ENCODE results near the gene LILRB5.

DNA sequence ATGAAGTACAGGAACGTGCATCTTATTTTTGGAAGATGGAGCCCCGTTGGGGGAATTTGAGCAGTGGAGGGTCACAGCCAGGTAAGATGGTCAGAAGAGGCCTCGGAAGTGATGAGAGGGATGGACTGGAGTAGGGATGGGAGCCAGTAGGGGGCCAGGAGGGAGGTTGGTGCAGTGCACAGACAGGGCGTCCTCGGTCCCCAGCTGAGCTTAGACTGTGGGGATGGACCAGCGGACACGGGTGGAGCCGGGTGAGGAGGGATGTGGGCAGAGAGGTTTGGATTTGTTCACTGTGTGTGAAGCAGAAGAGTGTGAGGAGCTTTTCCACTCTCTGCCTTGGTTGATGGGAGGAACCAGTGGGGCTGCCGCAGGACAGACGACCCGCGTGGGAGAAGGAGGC is 45.8 kb downstream of the LILRB5 start:
- TF ChIP-seq, protein P1, sequence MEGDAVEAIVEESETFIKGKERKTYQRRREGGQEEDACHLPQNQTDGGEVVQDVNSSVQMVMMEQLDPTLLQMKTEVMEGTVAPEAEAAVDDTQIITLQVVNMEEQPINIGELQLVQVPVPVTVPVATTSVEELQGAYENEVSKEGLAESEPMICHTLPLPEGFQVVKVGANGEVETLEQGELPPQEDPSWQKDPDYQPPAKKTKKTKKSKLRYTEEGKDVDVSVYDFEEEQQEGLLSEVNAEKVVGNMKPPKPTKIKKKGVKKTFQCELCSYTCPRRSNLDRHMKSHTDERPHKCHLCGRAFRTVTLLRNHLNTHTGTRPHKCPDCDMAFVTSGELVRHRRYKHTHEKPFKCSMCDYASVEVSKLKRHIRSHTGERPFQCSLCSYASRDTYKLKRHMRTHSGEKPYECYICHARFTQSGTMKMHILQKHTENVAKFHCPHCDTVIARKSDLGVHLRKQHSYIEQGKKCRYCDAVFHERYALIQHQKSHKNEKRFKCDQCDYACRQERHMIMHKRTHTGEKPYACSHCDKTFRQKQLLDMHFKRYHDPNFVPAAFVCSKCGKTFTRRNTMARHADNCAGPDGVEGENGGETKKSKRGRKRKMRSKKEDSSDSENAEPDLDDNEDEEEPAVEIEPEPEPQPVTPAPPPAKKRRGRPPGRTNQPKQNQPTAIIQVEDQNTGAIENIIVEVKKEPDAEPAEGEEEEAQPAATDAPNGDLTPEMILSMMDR (IDR thresholded peaks at IDR 0.05) = no peak
- no peak for TF ChIP-seq POLR2A (IDR thresholded peaks at IDR 0.05)
- no peak for TF ChIP-seq POLR2AphosphoS5 (IDR thresholded peaks at IDR 0.05)

All from breast epithelium (tissue), 3 donors.